ENCODE measurements around the gene KCNIP4.

- no peak for TF ChIP-seq CTCF (conservative IDR thresholded peaks at IDR 0.05)
- no peak for TF ChIP-seq EZH2 (IDR thresholded peaks at IDR 0.05; ENCODE audit: low read depth)
Measured at GRCh38 chr4:20816287-20816686, 1132.3 kb downstream of the KCNIP4 start.
